ENCODE results near the gene WDR88.
"Not testable (repeated sequence)": the region's sequence is repeated elsewhere in the genome, so short reads cannot be mapped to it uniquely, and the experiment has no call there.

Gene WDR88

GRCh38 chr19:33206261-33207039 lies 74.5 kb downstream of the WDR88 start:
- no peak for DNase-seq (ENCODE audit: low read depth)
- TF ChIP-seq CTCF (conservative IDR thresholded peaks at IDR 0.05; ENCODE audit: low read depth, low read length): no peak
- H3K4me3 ChIP-seq (ENCODE audit: low read length): no peak overlapping the region

- no peak for DNase-seq (ENCODE audit: low read depth)
- TF ChIP-seq CTCF (conservative IDR thresholded peaks at IDR 0.05; ENCODE audit: low read depth, low read length): no peak
- no peak overlapping the region for H3K4me3 ChIP-seq (ENCODE audit: low read length)
Observed at GRCh38 chr19:33207040-33207620, 75.2 kb downstream of the WDR88 start.

- no peak overlapping the region for H3K4me3 ChIP-seq (ENCODE audit: low read length)
- no peak for TF ChIP-seq CTCF (conservative IDR thresholded peaks at IDR 0.05; ENCODE audit: low read depth, low read length)
- no peak for DNase-seq (ENCODE audit: low read depth)
Observed at GRCh38 chr19:33207903-33208302, 76.0 kb downstream of the WDR88 start.

- no peak for TF ChIP-seq CTCF (conservative IDR thresholded peaks at IDR 0.05; ENCODE audit: low read depth, low read length)
- no peak overlapping the region for H3K4me3 ChIP-seq (ENCODE audit: low read length)
- no peak for DNase-seq (ENCODE audit: low read depth)
Observed at GRCh38 chr19:33208371-33208895, 76.5 kb downstream of the WDR88 start.

GRCh38 chr19:33208904-33209849 lies 77.3 kb downstream of the WDR88 start:
- no peak for TF ChIP-seq CTCF (conservative IDR thresholded peaks at IDR 0.05; ENCODE audit: low read depth, low read length)
- no peak for DNase-seq (ENCODE audit: low read depth)
- H3K4me3 ChIP-seq (ENCODE audit: low read length): no peak overlapping the region

GRCh38 chr19:33209850-33210230 lies 77.9 kb downstream of the WDR88 start:
- H3K4me3 ChIP-seq (ENCODE audit: low read length); DNase-seq (ENCODE audit: low read depth): not testable (repeated sequence)

GRCh38 chr19:33210266-33210940 lies 78.5 kb downstream of the WDR88 start:
- no peak for DNase-seq (ENCODE audit: low read depth)
- no peak for TF ChIP-seq CTCF (conservative IDR thresholded peaks at IDR 0.05; ENCODE audit: low read depth, low read length)
- no peak overlapping the region for H3K4me3 ChIP-seq (ENCODE audit: low read length)

Data from retinal pigment epithelial cell (primary cell).